Measurements from ENCODE around the gene QRICH1.

QRICH1 gene

GRCh38 chr3:48993834-48994233 lies 100.0 kb downstream of the QRICH1 start:
- DNase-seq, result no peak

GRCh38 chr3:48991851-48992545 lies 101.9 kb downstream of the QRICH1 start:
- no peak for DNase-seq

- peak in 2 of 5 experiments; percentile 18 to 55 for DNase-seq
Measured at GRCh38 chr3:48990636-48991469, 103.0 kb downstream of the QRICH1 start.

GRCh38 chr3:48989796-48990635 lies 103.9 kb downstream of the QRICH1 start, which contains the start of gene P4HTM:
TSS of gene P4HTM (plus strand) at chr3:48990241. CDS start at chr3:48990257, 16 bp downstream.
- DNase-seq, result peak; percentile 37 to 81 (median 65)

GRCh38 chr3:48989126-48989795 lies 104.6 kb downstream of the QRICH1 start:
- no peak for DNase-seq

GRCh38 chr3:48985831-48986376 lies 108.0 kb downstream of the QRICH1 start:
- DNase-seq, result no peak

GRCh38 chr3:48984663-48985062 lies 109.2 kb downstream of the QRICH1 start:
- DNase-seq, result no peak

GRCh38 chr3:48983096-48983495 lies 110.8 kb downstream of the QRICH1 start:
- no peak for DNase-seq

- DNase-seq, result no peak
Measured at GRCh38 chr3:48982686-48983085, 111.2 kb downstream of the QRICH1 start.

- no peak for DNase-seq
Measured at GRCh38 chr3:48982016-48982415, 111.9 kb downstream of the QRICH1 start.

- DNase-seq, result no peak
Measured at GRCh38 chr3:48980295-48980694, 113.6 kb downstream of the QRICH1 start.

Measured in T-helper 2 cell (primary cell).